Astrocyte of the spinal cord (primary cell): ENCODE measurements around the gene NUAK2.
A peak's percentile ranks its signal among the peaks of the same experiment; 100 is the strongest.

Source experiments
- DNase-seq: peaks from one replicate; pipeline ENCODE4 v3.0.0; 2011; ENCODE audit warnings: low read depth, low spot score
- H3K4me3 ChIP-seq: 2 replicates; pipeline ENCODE4 v1.5.1; 2011; ENCODE audit warnings: low read depth, mild to moderate bottlenecking, low read length, moderate library complexity
- CTCF ChIP-seq: IDR thresholded peaks from 2 replicates; pipeline ENCODE4 v1.5.1; 2012; ENCODE audit warnings: low read depth, mild to moderate bottlenecking, low read length, inconsistent platforms
- in situ Hi-C: cut with HindIII; loops from 2 replicates; pipeline ENCODE4 v1.10.0; 2017; ENCODE audit warnings: low sequenced_read_pairs

The NUAK2 gene

DNA sequence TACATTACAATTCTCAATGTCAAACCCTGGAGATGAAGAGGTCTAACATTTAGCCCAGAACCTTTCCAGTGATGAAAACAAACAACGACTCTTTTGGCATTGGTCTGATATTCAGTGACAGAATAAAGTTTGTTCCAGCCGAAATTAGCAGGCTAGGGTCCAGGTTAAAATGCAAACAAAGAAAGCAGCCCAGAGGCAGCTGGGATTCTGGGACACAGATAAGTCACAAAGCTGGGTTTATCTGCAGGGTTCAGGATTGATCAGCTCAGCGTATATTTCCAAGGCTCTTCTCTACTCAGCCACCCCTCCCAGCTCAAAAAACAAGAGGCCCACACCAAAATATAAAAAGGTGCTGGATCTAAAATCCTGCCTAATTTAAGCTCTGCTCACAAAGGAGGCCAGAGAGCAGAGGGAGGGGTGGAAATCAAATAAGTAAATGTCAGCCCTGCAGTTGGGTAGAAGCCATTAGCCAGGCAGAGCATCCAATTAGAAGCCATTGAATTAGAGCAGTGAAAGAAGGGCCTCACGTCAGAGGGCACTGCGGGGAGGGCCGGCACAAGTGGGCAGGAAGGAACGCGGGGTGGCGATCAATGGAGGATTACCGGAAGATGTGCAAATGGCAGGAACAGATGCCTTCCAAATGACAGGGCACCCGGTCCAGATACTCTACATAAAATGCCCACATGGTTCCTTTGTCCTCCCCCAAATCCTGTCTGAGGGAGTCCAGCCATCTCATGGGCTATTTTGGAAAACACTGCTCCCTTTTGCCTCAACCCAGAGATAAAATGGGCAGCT, 38.4 kb upstream of the NUAK2 start:
- DNase-seq = no peak
- TF ChIP-seq CTCF = no peak
- no peak overlapping the region for H3K4me3 ChIP-seq
- in situ Hi-C loops = no loop called here

GRCh38 chr1:205358579-205358978, 37.0 kb upstream of the NUAK2 start:
- in situ Hi-C loops = no loop called here
- no peak for TF ChIP-seq CTCF

DNA sequence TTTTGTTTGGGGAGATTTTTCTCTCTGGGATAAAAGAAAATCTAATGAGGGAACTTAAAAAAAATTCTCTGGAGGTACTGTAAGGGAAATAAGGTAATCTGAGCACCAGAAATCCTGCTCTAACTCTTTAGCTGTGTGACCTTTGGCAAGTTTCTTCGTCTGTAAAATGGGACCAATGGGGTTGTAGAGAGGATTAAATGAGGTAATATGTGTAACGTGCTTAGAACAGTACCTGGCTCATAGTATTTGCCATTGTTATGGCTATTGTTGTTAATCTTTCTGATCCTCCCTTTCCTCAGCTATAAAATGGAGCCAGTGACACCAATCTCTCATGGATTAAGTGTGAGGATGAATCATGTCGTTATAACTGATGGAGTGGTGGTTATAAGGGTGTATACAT, 36.0 kb upstream of the NUAK2 start:
- H3K4me3 ChIP-seq = no peak overlapping the region
- in situ Hi-C loops = no loop called here
- TF ChIP-seq CTCF = no peak
- DNase-seq = no peak

More at GRCh38 chr1:205358579-205358978, 37.0 kb upstream of the NUAK2 start:
- no peak for DNase-seq
- H3K4me3 ChIP-seq = no peak overlapping the region

DNA sequence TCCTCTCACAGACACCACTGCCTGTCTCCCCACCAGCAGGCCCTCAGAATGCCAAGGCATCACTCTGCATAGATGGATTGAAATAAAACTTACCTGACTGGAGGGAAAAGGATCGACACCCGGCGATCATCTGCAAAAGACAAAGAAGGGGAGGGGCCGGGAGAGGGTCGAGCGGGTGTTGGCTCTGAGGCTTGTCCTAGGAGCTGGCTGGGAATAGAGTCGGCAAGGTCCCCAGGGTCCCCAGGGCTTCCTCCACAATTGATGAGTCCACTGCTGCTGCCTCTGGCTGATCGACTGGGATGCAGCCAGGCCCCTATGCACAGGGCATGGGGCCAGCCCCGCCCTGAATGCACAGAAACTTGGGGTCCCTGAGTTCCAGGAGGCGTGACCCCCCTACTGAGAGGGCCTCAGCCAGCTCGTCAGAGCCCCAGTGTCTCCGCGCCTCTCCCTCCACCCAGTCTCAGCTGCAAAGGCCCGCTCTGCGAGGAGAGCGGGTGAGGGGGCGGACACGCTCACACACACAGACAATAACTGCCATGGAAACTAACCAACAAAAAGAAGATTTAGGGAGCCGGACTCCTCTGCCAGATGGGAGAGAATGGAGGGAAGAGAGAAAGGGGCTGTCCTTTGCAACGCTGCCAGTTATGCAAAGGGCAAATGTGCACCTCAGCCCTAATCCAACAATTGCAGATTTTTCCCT, 35.0 kb upstream of the NUAK2 start, which contains the start of gene KLHDC8A:
Gene KLHDC8A (minus strand): TSS at position 483 of the 700 bp plus-strand sequence. CDS start 13,318 bp downstream, outside the sequence.
- in situ Hi-C loops = no loop called here

GRCh38 chr1:205355075-205355453, 33.5 kb upstream of the NUAK2 start:
- H3K4me3 ChIP-seq = no peak overlapping the region
- DNase-seq = peak; percentile 47
- no peak for TF ChIP-seq CTCF
- in situ Hi-C loops = no loop called here

More for the DNA sequence above, 35.0 kb upstream of the NUAK2 start, which contains the start of gene KLHDC8A:
- no peak for TF ChIP-seq CTCF
- no peak for DNase-seq
- H3K4me3 ChIP-seq = no peak within 1 kb of the TSS

DNA sequence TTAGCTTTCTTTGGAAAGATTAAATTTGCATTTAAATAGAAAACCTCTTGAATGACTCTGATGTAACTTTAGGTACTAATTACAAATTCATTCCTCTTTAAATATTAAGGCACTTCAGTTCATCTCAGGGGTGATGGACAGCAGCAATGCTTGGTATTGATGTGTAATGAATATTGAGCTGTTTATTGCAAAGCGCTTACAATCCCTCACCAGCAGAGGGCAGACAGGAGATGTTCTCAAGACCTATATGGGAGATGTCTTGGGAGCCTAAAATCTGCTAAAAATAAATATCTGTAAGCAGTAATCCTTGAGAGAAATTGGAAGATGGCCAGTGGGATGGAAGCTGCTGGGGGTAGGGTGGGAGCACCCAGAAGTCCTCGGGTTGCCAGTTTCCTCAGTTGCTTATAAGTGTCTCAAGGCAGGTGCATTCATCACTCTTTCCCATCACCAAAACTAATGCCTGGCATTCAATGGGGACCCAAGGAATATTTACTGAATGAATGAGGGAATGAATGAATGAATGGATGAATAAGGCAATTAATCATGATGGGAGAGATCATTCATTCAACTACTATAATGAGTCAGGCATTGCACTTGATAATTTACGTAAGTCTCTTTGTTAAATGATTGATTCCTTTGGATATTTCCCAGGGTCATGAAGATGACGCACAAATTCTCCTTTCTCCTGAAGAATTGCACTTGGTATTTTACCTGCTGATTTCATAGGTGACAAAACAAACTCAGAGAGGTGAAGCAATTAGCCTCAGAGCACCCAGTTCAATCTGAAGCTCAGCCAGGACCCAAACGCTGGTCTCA, 32.9 kb upstream of the NUAK2 start:
- peak; percentile 87 for TF ChIP-seq CTCF
- no peak overlapping the region for H3K4me3 ChIP-seq
- in situ Hi-C loops = no loop called here
- DNase-seq = peak; percentile 73
